ENCODE data around the gene SDHC.
A peak's percentile ranks its signal among the peaks of the same experiment; 100 is the strongest.
"Not testable (repeated sequence)": the region's sequence is repeated elsewhere in the genome, so short reads cannot be mapped to it uniquely, and the experiment has no call there.

Gene SDHC

GRCh38 chr1:161389158-161389557 lies 75.0 kb downstream of the SDHC start:
- DNase-seq = not testable (repeated sequence)

GRCh38 chr1:161389691-161390558 lies 75.7 kb downstream of the SDHC start:
- DNase-seq = peak; percentile 94

- no peak for DNase-seq
These were observed 76.3 kb downstream of the SDHC start for GRCh38 chr1:161390559-161390858.

- DNase-seq = not testable (repeated sequence)
These were observed 77.0 kb downstream of the SDHC start for GRCh38 chr1:161391136-161391535.

- DNase-seq = no peak
These were observed 77.4 kb downstream of the SDHC start for GRCh38 chr1:161391611-161392010.

- no peak for DNase-seq
These were observed 79.0 kb downstream of the SDHC start for GRCh38 chr1:161393151-161393550.

GRCh38 chr1:161397038-161397437 lies 82.9 kb downstream of the SDHC start:
- not testable (repeated sequence) for DNase-seq

- DNase-seq = no peak
These were observed 84.7 kb downstream of the SDHC start for GRCh38 chr1:161398900-161399256.

GRCh38 chr1:161399257-161399998 lies 85.2 kb downstream of the SDHC start:
- peak; percentile 93 for DNase-seq

- no peak for DNase-seq
These were observed 88.3 kb downstream of the SDHC start for GRCh38 chr1:161402446-161402845.

- no peak for DNase-seq
These were observed 89.9 kb downstream of the SDHC start for GRCh38 chr1:161404051-161404597.

GRCh38 chr1:161406551-161406950 lies 92.4 kb downstream of the SDHC start:
- DNase-seq = not testable (repeated sequence)

- no peak for DNase-seq
These were observed 93.3 kb downstream of the SDHC start for GRCh38 chr1:161407451-161407985.

GRCh38 chr1:161408429-161409052 lies 94.4 kb downstream of the SDHC start:
- no peak for DNase-seq

- not testable (repeated sequence) for DNase-seq
These were observed 95.9 kb downstream of the SDHC start for GRCh38 chr1:161409848-161410635.

- DNase-seq = not testable (repeated sequence)
These were observed 96.4 kb downstream of the SDHC start for GRCh38 chr1:161410636-161410970.
